ENCODE measurements around the gene TVP23A.
"Not testable (repeated sequence)": the region's sequence is repeated elsewhere in the genome, so short reads cannot be mapped to it uniquely, and the experiment has no call there.

DNA sequence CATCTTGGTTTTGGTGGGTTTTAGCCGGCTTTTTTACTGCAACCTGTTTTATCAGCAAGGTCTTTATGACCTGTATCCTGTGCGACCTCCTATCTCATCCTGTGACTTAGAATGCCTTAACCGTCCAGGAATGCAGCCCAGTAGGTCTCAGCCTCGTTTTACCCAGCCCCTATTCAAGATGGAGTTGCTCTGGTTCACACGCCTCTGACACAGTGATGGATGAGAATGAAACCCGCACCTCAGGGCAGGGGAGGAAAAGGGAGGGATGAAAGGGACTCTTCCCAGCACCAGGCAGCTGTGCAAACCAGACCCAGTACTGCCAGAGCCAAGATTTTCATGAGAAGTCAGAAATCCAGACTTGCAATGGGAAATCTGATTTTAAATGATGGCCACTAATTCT, 41.7 kb downstream of the TVP23A start:
- TF ChIP-seq, protein P1, sequence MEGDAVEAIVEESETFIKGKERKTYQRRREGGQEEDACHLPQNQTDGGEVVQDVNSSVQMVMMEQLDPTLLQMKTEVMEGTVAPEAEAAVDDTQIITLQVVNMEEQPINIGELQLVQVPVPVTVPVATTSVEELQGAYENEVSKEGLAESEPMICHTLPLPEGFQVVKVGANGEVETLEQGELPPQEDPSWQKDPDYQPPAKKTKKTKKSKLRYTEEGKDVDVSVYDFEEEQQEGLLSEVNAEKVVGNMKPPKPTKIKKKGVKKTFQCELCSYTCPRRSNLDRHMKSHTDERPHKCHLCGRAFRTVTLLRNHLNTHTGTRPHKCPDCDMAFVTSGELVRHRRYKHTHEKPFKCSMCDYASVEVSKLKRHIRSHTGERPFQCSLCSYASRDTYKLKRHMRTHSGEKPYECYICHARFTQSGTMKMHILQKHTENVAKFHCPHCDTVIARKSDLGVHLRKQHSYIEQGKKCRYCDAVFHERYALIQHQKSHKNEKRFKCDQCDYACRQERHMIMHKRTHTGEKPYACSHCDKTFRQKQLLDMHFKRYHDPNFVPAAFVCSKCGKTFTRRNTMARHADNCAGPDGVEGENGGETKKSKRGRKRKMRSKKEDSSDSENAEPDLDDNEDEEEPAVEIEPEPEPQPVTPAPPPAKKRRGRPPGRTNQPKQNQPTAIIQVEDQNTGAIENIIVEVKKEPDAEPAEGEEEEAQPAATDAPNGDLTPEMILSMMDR (IDR thresholded peaks at IDR 0.05; ENCODE audit: low read depth, low read length), result not testable (repeated sequence)
- TF ChIP-seq, protein P2, sequence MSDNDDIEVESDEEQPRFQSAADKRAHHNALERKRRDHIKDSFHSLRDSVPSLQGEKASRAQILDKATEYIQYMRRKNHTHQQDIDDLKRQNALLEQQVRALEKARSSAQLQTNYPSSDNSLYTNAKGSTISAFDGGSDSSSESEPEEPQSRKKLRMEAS (IDR thresholded peaks at IDR 0.05; ENCODE audit: low read depth, low read length), result not testable (repeated sequence)
- TF ChIP-seq POLR2A (IDR thresholded peaks at IDR 0.05; ENCODE audit: extremely low read depth, insufficient read length), result not testable (repeated sequence)

Measured in NB4 (cell line).